ENCODE results near the gene ERC2.
"Not testable (repeated sequence)": the region's sequence is repeated elsewhere in the genome, so short reads cannot be mapped to it uniquely, and the experiment has no call there.

ERC2 gene

GRCh38 chr3:56304069-56304468 is 164.2 kb downstream of the ERC2 start:
- DNase-seq = no peak

GRCh38 chr3:56303487-56303886 is 164.8 kb downstream of the ERC2 start:
- DNase-seq = peak; percentile 43

- DNase-seq = no peak
Observed at GRCh38 chr3:56302417-56302816, 165.8 kb downstream of the ERC2 start.

GRCh38 chr3:56297281-56297840 is 170.9 kb downstream of the ERC2 start:
- no peak for DNase-seq

GRCh38 chr3:56296361-56296760 is 171.9 kb downstream of the ERC2 start:
- DNase-seq = no peak

- DNase-seq = no peak
Observed at GRCh38 chr3:56295161-56295560, 173.1 kb downstream of the ERC2 start.

GRCh38 chr3:56294286-56294685 is 174.0 kb downstream of the ERC2 start:
- no peak for DNase-seq

- DNase-seq = no peak
Observed at GRCh38 chr3:56291953-56292352, 176.3 kb downstream of the ERC2 start.

- no peak for DNase-seq
Observed at GRCh38 chr3:56291244-56291680, 177.0 kb downstream of the ERC2 start.

- no peak for DNase-seq
Observed at GRCh38 chr3:56290374-56290773, 177.9 kb downstream of the ERC2 start.

- DNase-seq = no peak
Observed at GRCh38 chr3:56288258-56288657, 180.0 kb downstream of the ERC2 start.

GRCh38 chr3:56282341-56282740 is 185.9 kb downstream of the ERC2 start:
- no peak for DNase-seq

- DNase-seq = no peak
Observed at GRCh38 chr3:56277236-56277635, 191.0 kb downstream of the ERC2 start.

GRCh38 chr3:56275120-56275519 is 193.1 kb downstream of the ERC2 start:
- DNase-seq = no peak

- no peak for DNase-seq
Observed at GRCh38 chr3:56269755-56270535, 198.3 kb downstream of the ERC2 start.

- no peak for DNase-seq
Observed at GRCh38 chr3:56268616-56269383, 199.5 kb downstream of the ERC2 start.

GRCh38 chr3:56261852-56262251 is 206.4 kb downstream of the ERC2 start:
- DNase-seq = not testable (repeated sequence)

GRCh38 chr3:56260262-56260661 is 208.0 kb downstream of the ERC2 start:
- no peak for DNase-seq

GRCh38 chr3:56257826-56258225 is 210.4 kb downstream of the ERC2 start:
- no peak for DNase-seq

- peak; percentile 31 for DNase-seq
Observed at GRCh38 chr3:56254835-56255234, 213.4 kb downstream of the ERC2 start.

GRCh38 chr3:56253941-56254665 is 214.2 kb downstream of the ERC2 start:
- no peak for DNase-seq

- DNase-seq = peak; percentile 58
Observed at GRCh38 chr3:56251343-56251945, 216.8 kb downstream of the ERC2 start.

- DNase-seq = no peak
Observed at GRCh38 chr3:56248021-56248420, 220.2 kb downstream of the ERC2 start.

Data from hematopoietic multipotent progenitor cell treated with erythropoietin and hydrocortisone succinate and interleukin-3 and kit ligand, for 6 days (in vitro differentiated cells).